Prostate gland (tissue), 2 donors: Measurements from ENCODE around the gene NANOG.
"Not testable (repeated sequence)": the region's sequence is repeated elsewhere in the genome, so short reads cannot be mapped to it uniquely, and the experiment has no call there.

Experiments
- POLR2A ChIP-seq: fragments of 450-650 bp; IDR thresholded peaks from one replicate; pipeline ENCODE4 v1.6.1; 2016; ENCODE audit warnings: antibody characterized with exemption, mild to moderate bottlenecking
- POLR2AphosphoS5 ChIP-seq: sonication (generic); formaldehyde crosslinking; IDR thresholded peaks from one replicate; pipeline ENCODE4 v1.6.1; 2017; ENCODE audit warnings: antibody characterized with exemption
- TF ChIP-seq, protein P1 (sequence below), 4 experiments: fragments of 200-600 bp in 2 of 4; fragments of 450-650 bp in 2 of 4; sonication (generic) in 2 of 4; IDR thresholded peaks; 1 replicate in 3 of 4; 2 replicates in 1 of 4; pipeline ENCODE4 v1.5.1; 2016 to 2019; ENCODE audit warnings: antibody characterized with exemption in 4 of 4, mild to moderate bottlenecking in 2 of 4, moderate library complexity in 2 of 4

- TF ChIP-seq POLR2A, POLR2AphosphoS5: not testable (repeated sequence)
- TF ChIP-seq, protein P1, sequence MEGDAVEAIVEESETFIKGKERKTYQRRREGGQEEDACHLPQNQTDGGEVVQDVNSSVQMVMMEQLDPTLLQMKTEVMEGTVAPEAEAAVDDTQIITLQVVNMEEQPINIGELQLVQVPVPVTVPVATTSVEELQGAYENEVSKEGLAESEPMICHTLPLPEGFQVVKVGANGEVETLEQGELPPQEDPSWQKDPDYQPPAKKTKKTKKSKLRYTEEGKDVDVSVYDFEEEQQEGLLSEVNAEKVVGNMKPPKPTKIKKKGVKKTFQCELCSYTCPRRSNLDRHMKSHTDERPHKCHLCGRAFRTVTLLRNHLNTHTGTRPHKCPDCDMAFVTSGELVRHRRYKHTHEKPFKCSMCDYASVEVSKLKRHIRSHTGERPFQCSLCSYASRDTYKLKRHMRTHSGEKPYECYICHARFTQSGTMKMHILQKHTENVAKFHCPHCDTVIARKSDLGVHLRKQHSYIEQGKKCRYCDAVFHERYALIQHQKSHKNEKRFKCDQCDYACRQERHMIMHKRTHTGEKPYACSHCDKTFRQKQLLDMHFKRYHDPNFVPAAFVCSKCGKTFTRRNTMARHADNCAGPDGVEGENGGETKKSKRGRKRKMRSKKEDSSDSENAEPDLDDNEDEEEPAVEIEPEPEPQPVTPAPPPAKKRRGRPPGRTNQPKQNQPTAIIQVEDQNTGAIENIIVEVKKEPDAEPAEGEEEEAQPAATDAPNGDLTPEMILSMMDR (IDR thresholded peaks at IDR 0.05), result not testable (repeated sequence)
These were observed 8.1 kb downstream of the NANOG start for GRCh38 chr12:7797269-7797668.
